GM18951 (cell line): Measurements from ENCODE around the gene ARHGAP25.

Experiments
- POLR2A ChIP-seq: IDR thresholded peaks from 4 replicates; pipeline ENCODE4 v1.6.1; 2011; ENCODE audit warnings: mild to moderate bottlenecking; ENCODE audit not compliant: insufficient read length, insufficient read depth; ENCODE audit errors: extremely low read depth
- in situ Hi-C: fragments of 300-500 bp; cut with MboI; formaldehyde crosslinking; loops from one replicate; pipeline ENCODE4 v1.12.0; 2022; ENCODE audit warnings: low sequenced_read_pairs, mixed read lengths, inconsistent platforms; ENCODE audit not compliant: unreplicated experiment

Gene ARHGAP25

GRCh38 chr2:68767031-68767961 lies 32.7 kb downstream of the ARHGAP25 start:
- in situ Hi-C loops, result no loop called here
- no peak for TF ChIP-seq POLR2A

GRCh38 chr2:68767996-68768395 lies 33.4 kb downstream of the ARHGAP25 start:
- in situ Hi-C loops, result no loop called here
- TF ChIP-seq POLR2A, result no peak

- no peak for TF ChIP-seq POLR2A
- in situ Hi-C loops, result no loop called here
Observed at GRCh38 chr2:68768461-68768860, 33.9 kb downstream of the ARHGAP25 start.

GRCh38 chr2:68768951-68769350 lies 34.3 kb downstream of the ARHGAP25 start:
- no peak for TF ChIP-seq POLR2A
- in situ Hi-C loops, result no loop called here

GRCh38 chr2:68769586-68770270 lies 35.1 kb downstream of the ARHGAP25 start:
- TF ChIP-seq POLR2A, result no peak
- in situ Hi-C loops, result no loop called here

GRCh38 chr2:68770271-68771111 lies 35.9 kb downstream of the ARHGAP25 start:
- TF ChIP-seq POLR2A, result no peak
- in situ Hi-C loops, result no loop called here

GRCh38 chr2:68771211-68771751 lies 36.7 kb downstream of the ARHGAP25 start:
- in situ Hi-C loops, result no loop called here
- TF ChIP-seq POLR2A, result no peak

GRCh38 chr2:68772109-68772508 lies 37.5 kb downstream of the ARHGAP25 start:
- TF ChIP-seq POLR2A, result no peak
- in situ Hi-C loops, result no loop called here

- TF ChIP-seq POLR2A, result no peak
- in situ Hi-C loops, result no loop called here
Observed at GRCh38 chr2:68774569-68775271, 40.1 kb downstream of the ARHGAP25 start.

- TF ChIP-seq POLR2A, result no peak
- in situ Hi-C loops, result no loop called here
Observed at GRCh38 chr2:68775272-68775842, 40.7 kb downstream of the ARHGAP25 start.

- no peak for TF ChIP-seq POLR2A
- in situ Hi-C loops, result no loop called here
Observed at GRCh38 chr2:68776124-68776523, 41.5 kb downstream of the ARHGAP25 start.

- no peak for TF ChIP-seq POLR2A
- in situ Hi-C loops, result no loop called here
Observed at GRCh38 chr2:68779595-68779994, 45.0 kb downstream of the ARHGAP25 start.
